Measurements from ENCODE around the gene PTAR1. TPM values are rescaled to one million over a fixed set of nuclear protein-coding genes. Genes with fewer than 3 reads are reported as not detected.

The PTAR1 gene
- total RNA-seq, 2 donors from 2014 or later: 73.7 to 81.6 TPM

- Mint-ChIP-seq H3K27ac (no peak overlapping the region), H3K36me3 (ENCODE audit: low read depth) (peaks cover 53% of the 10 kb centered on the region), H3K9me3 (peaks cover 8% of the 10 kb centered on the region), H3K4me3 (no peak overlapping the region), H3K4me1 (peaks cover 5% of the 10 kb centered on the region), H3K27me3 (ENCODE audit: insufficient read depth) (no peaks in the 10 kb centered on the region)
- H3K4me1 ChIP-seq (ENCODE audit: control insufficient read depth, insufficient read depth, low read length): no peaks in the 10 kb centered on the region
- no peak overlapping the region for H3K4me3 ChIP-seq (ENCODE audit: low read length)
- 96 to 97% methylated on average over 5 to 6 of the region's 6 CpGs for WGBS, 2 experiments (ENCODE audit: insufficient coverage in 1 of 2, insufficient read length in 1 of 2)
- H3K27me3 ChIP-seq (ENCODE audit: control insufficient read depth, insufficient read depth, low read length, poor library complexity, severe bottlenecking): no peaks in the 10 kb centered on the region
- peaks cover 61% of the 10 kb centered on the region for H3K36me3 ChIP-seq (ENCODE audit: control insufficient read depth, insufficient read depth, low read length)
- no peak for DNase-seq
- H3K27ac ChIP-seq (ENCODE audit: low read depth, low read length): no peak overlapping the region
- H3K9ac ChIP-seq (ENCODE audit: extremely low read depth, low read length, poor library complexity, severe bottlenecking): no peak overlapping the region
- H3K9me3 ChIP-seq (ENCODE audit: control insufficient read depth, low read length): peaks cover 19% of the 10 kb centered on the region
- no peak for TF ChIP-seq CTCF (conservative IDR thresholded peaks at IDR 0.05)
These were observed 41.6 kb downstream of the PTAR1 start for GRCh38 chr9:69718218-69718617.

GRCh38 chr9:69715825-69716224 lies 44.0 kb downstream of the PTAR1 start:
- H3K9me3 ChIP-seq (ENCODE audit: control insufficient read depth, low read length): peaks cover 5% of the 10 kb centered on the region
- H3K27ac Mint-ChIP-seq: no peak overlapping the region
- H3K27ac ChIP-seq (ENCODE audit: low read depth, low read length): no peak overlapping the region
- H3K4me3 ChIP-seq (ENCODE audit: low read length): no peak overlapping the region
- peaks cover 44% of the 10 kb centered on the region for H3K36me3 Mint-ChIP-seq (ENCODE audit: low read depth)
- peaks cover 57% of the 10 kb centered on the region for H3K36me3 ChIP-seq (ENCODE audit: control insufficient read depth, insufficient read depth, low read length)
- no peak overlapping the region for H3K4me3 Mint-ChIP-seq
- 100% methylated on average over 1 of the region's 1 CpG; no CpG with 5 or more reads in 1 of the 2 experiments for WGBS, 2 experiments (ENCODE audit: insufficient coverage in 1 of 2, insufficient read length in 1 of 2)
- H3K27me3 Mint-ChIP-seq (ENCODE audit: insufficient read depth): no peaks in the 10 kb centered on the region
- DNase-seq: no peak
- H3K4me1 ChIP-seq (ENCODE audit: control insufficient read depth, insufficient read depth, low read length): no peaks in the 10 kb centered on the region
- no peak for TF ChIP-seq CTCF (conservative IDR thresholded peaks at IDR 0.05)
- no peaks in the 10 kb centered on the region for H3K27me3 ChIP-seq (ENCODE audit: control insufficient read depth, insufficient read depth, low read length, poor library complexity, severe bottlenecking)
- H3K9ac ChIP-seq (ENCODE audit: extremely low read depth, low read length, poor library complexity, severe bottlenecking): no peak overlapping the region
- H3K9me3 Mint-ChIP-seq: peaks cover 4% of the 10 kb centered on the region
- peaks cover 5% of the 10 kb centered on the region for H3K4me1 Mint-ChIP-seq

GRCh38 chr9:69715096-69715495 lies 44.7 kb downstream of the PTAR1 start:
- no peak overlapping the region for H3K27ac ChIP-seq (ENCODE audit: low read depth, low read length)
- no peak overlapping the region for H3K27ac Mint-ChIP-seq
- 99 to 100% methylated on average over 2 to 3 of the region's 3 CpGs for WGBS, 2 experiments (ENCODE audit: insufficient coverage in 1 of 2, insufficient read length in 1 of 2)

More at GRCh38 chr9:69715096-69715495, 44.7 kb downstream of the PTAR1 start:
- no peak overlapping the region for H3K4me3 ChIP-seq (ENCODE audit: low read length)
- H3K27me3 ChIP-seq (ENCODE audit: control insufficient read depth, insufficient read depth, low read length, poor library complexity, severe bottlenecking): no peaks in the 10 kb centered on the region
- peaks cover 52% of the 10 kb centered on the region for H3K36me3 ChIP-seq (ENCODE audit: control insufficient read depth, insufficient read depth, low read length)
- Mint-ChIP-seq H3K36me3 (ENCODE audit: low read depth) (peaks cover 36% of the 10 kb centered on the region), H3K4me3 (no peak overlapping the region), H3K27me3 (ENCODE audit: insufficient read depth) (no peaks in the 10 kb centered on the region), H3K9me3 (no peaks in the 10 kb centered on the region), H3K4me1 (peaks cover 4% of the 10 kb centered on the region)
- H3K9ac ChIP-seq (ENCODE audit: extremely low read depth, low read length, poor library complexity, severe bottlenecking): no peak overlapping the region
- DNase-seq: no peak
- H3K4me1 ChIP-seq (ENCODE audit: control insufficient read depth, insufficient read depth, low read length): no peaks in the 10 kb centered on the region
- no peak for TF ChIP-seq CTCF (conservative IDR thresholded peaks at IDR 0.05)
- H3K9me3 ChIP-seq (ENCODE audit: control insufficient read depth, low read length): no peaks in the 10 kb centered on the region
